ENCODE results near the gene EFNA5.

The EFNA5 gene

DNA sequence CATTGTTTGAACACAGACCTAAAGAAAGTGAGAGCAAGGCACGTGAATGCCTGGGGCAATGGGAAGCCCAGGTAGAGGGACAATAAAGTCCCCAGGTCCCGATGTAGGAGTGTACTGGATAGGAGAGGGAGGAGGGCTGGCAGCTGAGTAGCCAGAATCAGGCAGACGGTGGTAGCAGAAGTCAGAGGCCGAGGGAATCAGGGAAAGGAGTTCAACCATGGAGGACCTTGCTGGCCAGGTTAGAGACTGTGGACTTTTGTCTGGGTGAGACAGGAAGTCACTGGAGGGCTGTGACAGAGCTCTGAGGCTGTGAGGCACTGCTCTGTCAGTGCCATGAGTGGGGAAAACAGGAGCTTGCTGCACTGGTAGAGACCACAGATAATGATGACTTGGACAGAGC lies 248.2 kb downstream of the EFNA5 start:
- TF ChIP-seq, protein P1, sequence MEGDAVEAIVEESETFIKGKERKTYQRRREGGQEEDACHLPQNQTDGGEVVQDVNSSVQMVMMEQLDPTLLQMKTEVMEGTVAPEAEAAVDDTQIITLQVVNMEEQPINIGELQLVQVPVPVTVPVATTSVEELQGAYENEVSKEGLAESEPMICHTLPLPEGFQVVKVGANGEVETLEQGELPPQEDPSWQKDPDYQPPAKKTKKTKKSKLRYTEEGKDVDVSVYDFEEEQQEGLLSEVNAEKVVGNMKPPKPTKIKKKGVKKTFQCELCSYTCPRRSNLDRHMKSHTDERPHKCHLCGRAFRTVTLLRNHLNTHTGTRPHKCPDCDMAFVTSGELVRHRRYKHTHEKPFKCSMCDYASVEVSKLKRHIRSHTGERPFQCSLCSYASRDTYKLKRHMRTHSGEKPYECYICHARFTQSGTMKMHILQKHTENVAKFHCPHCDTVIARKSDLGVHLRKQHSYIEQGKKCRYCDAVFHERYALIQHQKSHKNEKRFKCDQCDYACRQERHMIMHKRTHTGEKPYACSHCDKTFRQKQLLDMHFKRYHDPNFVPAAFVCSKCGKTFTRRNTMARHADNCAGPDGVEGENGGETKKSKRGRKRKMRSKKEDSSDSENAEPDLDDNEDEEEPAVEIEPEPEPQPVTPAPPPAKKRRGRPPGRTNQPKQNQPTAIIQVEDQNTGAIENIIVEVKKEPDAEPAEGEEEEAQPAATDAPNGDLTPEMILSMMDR (IDR thresholded peaks at IDR 0.05; ENCODE audit: low read depth, low read length): no peak
- DNase-seq (ENCODE audit: low read depth in 2 of 2): no peak
- no peak overlapping the region for H3K4me3 ChIP-seq (replicated peaks in 1 of 2; ENCODE audit: low read depth in 2 of 2, low read length in 2 of 2)

DNA sequence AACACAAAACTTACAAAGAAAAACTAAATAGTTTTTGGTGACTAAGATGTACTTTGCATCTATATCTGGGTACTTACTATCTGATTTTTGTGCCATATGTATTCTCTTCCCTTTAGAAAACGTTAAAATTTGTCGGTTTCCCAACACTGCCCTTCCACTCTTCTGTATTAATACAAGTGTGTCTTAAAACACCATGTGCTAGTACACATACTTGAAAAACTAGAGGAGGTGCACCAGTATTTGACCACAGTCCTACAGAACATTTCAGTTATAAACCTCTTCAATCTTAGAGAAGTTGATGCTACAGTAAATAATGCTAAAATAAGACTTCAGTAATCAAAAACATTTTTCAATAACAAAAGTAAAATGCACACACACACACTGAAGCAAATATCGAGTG lies 251.2 kb downstream of the EFNA5 start:
- no peak overlapping the region for H3K4me3 ChIP-seq (replicated peaks in 1 of 2; ENCODE audit: low read depth in 2 of 2, low read length in 2 of 2)
- TF ChIP-seq, protein P1 (IDR thresholded peaks at IDR 0.05; ENCODE audit: low read depth, low read length): no peak
- DNase-seq (ENCODE audit: low read depth in 2 of 2): no peak

DNA sequence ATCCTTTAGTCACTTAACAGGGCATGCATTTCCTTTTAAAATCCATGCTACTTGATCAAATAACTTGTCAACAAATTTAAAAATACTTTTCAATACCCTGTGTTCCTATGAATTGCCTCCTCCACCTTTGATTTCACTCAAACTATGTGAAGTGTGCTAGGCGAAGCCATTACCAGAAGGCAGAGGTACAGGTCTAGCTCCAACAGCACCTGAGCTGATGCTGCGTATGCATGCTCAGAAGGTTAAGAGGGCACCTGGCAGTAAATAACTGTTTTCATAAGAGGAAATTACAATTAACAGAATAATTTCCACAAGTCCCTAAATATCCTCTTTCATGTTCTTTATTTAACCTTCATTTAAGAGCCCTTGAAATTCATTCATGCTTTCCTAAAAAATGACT lies 251.8 kb downstream of the EFNA5 start:
- TF ChIP-seq, protein P1 (IDR thresholded peaks at IDR 0.05; ENCODE audit: low read depth, low read length): no peak
- DNase-seq (ENCODE audit: low read depth in 2 of 2): no peak
- H3K4me3 ChIP-seq (replicated peaks in 1 of 2; ENCODE audit: low read depth in 2 of 2, low read length in 2 of 2): no peak overlapping the region

DNA sequence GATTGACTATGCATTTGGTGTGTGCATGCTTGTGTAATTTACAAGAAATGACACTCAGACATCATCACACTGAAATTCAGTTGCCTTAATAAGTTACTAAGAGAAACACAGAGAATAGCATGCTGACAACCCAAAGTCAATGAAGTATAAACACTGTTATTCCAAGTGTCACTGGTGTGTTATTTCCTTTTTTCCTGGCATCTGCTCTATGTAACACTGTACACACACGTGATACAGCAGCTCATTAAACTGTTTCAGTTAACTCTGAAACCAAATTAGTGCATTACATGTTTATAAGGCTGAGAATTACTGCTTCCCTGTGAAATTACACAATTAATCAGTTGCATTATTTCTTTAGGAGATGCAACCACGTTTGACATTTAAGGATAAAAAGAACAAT lies 252.7 kb downstream of the EFNA5 start:
- no peak for DNase-seq (ENCODE audit: low read depth in 2 of 2)
- no peak overlapping the region for H3K4me3 ChIP-seq (replicated peaks in 1 of 2; ENCODE audit: low read depth in 2 of 2, low read length in 2 of 2)
- TF ChIP-seq, protein P1 (IDR thresholded peaks at IDR 0.05; ENCODE audit: low read depth, low read length): no peak

DNA sequence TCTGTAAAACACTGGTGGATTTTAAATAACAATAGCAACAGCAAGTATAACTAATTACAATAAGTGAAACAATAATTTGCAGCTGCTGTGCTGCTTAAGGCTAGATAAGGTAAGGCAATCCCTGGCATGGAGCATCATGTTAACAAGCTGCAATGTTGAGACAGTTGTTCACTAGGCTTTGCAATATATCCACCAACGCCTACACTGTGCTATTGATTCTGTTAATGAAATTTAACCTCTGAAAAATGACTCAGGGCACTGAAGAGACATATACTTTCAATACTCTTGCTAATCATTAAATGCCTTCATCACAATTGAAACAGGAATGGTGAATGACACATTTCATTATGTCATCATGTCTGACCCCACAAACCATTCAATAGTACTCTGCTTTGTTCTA lies 255.0 kb downstream of the EFNA5 start:
- no peak for DNase-seq (ENCODE audit: low read depth in 2 of 2)
- no peak overlapping the region for H3K4me3 ChIP-seq (replicated peaks in 1 of 2; ENCODE audit: low read depth in 2 of 2, low read length in 2 of 2)
- TF ChIP-seq, protein P1 (IDR thresholded peaks at IDR 0.05; ENCODE audit: low read depth, low read length): no peak

DNA sequence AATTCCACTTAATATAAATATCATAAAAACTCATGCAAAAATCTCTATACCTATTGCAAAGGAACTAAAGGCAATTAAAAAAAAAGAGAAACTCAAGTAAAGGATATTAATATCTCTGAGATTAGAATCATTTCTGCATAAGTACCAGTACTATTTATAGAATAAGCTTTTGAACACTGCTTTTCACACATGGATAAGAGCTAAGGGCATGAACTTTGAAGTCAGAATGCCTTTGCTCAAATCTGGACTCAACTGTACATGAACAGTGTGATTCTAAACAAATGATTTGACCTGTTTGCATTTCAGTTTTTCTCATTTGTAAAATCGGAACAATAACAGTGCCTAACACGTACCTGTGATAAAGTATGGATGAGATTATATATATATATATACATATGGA lies 255.9 kb downstream of the EFNA5 start:
- no peak overlapping the region for H3K4me3 ChIP-seq (replicated peaks in 1 of 2; ENCODE audit: low read depth in 2 of 2, low read length in 2 of 2)
- no peak for DNase-seq (ENCODE audit: low read depth in 2 of 2)
- TF ChIP-seq, protein P1 (IDR thresholded peaks at IDR 0.05; ENCODE audit: low read depth, low read length): no peak

DNA sequence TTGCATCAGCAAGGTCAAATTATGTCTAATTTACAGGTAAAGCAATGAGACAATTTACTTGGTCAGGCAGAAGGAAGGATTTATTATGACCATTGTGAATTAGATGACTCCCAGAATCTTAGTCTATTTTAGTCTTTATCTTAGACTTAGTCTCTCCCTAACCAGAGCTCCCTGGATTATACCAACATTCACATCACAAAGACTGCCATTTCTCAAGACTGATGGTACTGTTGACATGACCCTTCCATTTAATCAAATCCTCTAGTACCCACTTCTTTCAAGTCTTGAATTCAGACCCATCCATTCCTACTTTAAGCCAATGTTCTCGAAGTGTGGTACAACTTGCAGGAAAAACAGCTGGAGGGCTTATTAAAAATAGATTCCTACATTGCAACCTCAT lies 257.0 kb downstream of the EFNA5 start:
- H3K4me3 ChIP-seq (replicated peaks in 1 of 2; ENCODE audit: low read depth in 2 of 2, low read length in 2 of 2): no peak overlapping the region
- TF ChIP-seq, protein P1 (IDR thresholded peaks at IDR 0.05; ENCODE audit: low read depth, low read length): no peak
- DNase-seq (ENCODE audit: low read depth in 2 of 2): no peak
